Measurements from ENCODE around the gene KIF2A.

The KIF2A gene

DNA sequence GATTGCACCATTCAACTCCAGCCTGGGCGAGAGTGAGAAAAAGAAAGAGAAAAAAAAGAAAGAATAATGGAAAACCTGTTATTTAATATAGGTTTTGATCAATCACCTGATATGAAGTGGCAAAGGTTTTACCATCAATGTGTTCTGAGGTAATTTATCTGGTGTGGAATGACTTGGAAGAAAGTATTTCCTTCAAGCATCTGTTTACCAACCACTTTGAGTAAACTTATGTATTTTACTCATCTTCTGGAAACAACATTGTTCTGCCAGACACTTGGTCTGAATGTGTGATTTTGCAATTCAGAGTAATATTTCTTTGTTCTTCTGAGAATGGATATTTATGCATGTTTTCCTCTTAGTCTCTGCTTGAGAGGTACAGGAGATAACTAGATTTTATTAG, 24.3 kb downstream of the KIF2A start:
- DNase-seq = no peak

DNA sequence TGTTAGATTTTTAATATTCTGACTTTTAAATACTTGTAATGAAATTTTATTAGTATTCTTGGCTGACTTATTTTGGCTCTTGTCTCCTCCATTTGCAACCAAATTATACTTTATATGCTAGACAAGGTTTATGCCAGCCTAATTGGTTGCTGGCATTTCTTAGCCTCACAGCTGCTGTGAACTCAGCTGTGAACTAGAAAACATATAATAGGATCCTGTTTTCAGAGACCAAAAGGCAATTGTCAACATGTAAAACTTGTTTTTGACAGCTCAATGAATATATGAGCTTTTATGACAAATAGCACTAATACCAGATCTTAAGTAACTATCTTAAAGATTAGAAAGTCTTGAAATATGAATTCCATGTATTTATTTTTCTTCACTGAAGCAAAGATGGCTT, 25.9 kb downstream of the KIF2A start:
- DNase-seq = no peak

DNA sequence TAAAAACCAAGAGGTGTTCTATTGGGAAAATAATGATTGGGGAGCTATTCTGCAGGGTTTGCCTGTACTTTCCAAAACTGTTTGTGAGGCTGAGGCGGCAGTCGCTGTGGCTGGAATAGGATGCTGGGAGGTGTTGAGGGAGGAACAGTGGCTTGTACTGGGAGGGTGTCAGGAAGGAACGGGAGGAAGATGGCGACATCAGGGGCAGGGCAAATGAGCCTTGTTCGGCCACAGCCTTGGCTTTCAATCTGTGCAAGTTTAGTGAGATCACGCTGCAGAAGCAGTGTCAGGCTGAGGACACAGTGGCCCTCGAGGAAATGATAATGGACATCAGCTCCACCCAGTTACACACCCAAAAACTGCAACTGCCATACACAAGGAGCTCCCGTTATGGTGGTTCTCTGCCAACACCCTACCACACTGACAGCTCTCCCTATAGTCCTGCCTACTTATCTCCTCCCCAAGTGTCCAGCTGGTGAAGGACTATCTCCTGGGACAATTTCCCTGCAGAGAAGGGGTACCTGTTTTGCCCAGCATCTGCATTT, 27.3 kb downstream of the KIF2A start:
- no peak for DNase-seq

DNA sequence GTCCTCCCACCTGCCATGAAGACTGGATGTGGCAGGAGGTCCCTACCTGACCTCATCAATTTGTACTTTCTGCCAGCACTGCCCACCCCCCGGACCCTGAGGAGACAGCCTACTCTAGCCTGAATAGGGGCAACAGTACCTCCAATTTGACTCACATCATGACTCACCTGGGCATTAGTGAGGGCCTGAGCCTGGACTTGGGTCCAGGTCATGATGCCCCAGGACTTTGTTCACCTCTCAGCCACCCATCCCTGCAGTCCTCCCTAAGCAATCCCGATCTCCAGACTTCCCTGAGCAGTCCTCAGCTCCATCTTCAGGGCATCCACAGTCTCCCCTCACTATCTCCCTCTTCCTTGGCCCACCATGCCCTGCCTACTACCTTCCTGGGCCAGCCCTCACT, 28.1 kb downstream of the KIF2A start:
- DNase-seq = no peak

DNA sequence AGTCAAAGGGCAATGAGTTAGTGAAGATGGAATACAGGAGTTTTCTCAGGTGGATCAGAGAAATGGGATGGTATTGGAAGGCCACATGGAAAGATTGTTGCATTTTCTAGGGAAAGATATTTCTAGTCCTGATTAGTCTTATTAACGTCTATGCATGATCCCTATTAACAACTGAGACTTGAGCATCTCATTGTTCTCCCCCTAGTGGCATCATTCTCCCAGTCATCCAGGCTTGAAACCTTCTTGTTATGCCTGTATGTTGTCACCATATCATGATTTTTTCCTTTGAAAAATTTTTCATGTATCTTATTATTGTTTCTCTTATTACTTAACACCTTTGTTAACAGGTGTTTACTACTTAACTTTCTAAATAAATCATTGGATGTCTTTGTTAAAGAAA, 34.4 kb downstream of the KIF2A start:
- DNase-seq = no peak

DNA sequence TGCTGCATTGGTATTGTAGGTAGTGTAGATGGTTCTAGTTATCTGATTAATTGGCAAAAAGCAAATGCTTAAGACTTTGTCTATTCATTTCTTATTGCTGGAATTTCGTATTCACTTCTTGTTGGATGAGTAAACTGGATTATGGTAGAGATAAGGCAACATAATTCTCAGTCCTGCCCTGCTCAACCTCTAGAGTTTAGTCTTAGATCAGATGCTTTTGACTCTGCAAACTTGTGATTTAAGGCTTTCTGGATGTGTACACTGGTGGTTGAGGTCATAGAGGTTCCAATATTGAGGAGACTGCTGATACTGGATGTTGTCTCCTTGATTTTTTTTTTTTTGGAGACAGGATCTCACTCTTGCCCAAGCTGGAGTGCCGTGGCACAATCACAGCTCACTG, 35.0 kb downstream of the KIF2A start:
- no peak for DNase-seq

DNA sequence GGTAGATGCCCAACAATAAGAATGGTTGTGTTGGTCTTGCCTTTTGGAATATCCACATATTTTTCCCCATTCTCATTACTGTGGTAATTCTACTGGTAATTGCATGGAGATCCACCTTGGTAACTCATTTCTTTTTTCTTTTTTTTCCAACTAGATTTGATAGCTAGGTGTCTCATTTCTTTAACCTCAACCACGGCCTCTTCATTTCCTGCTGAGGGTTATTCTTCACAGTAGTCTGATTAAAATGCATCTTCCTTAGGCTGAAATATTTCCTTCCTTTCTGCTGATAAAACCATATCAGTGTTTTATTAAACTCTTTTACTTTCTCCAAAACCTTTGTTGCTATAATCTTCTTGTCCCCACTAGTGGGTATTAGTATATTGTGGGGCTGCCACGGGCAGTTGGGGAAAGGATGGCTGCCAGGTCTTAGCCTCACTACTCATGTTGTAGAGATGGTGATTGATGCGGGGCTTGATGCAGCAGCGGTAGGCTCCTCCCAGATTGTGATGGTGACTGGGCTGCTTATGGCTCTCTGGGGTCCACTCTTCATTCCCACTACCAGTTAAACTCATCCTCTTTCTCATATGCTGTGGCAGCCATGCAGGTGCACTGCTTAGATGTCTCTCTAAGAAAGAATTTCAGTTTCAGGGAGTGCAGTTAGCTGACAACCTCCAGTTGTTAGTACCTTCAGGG, 35.9 kb downstream of the KIF2A start:
- DNase-seq = peak in 1 of 2 experiments; percentile 39

DNA sequence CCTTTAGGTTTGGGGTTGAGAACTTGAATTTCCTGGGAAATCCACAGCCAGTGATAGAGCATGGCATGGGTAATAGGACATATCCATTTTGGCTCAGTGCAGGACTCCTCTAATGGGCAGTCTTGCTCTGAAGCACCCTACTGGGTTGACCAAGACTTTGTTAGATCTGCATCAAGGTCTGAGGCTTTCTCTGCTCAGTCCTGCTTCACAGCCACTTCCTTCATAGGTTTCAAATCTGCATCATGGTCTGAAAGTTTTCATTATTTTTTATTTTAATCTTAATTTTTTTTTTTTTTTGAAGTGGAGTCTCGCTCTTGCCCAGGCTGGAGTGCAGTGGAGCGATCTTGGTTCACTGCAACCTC, 36.5 kb downstream of the KIF2A start:
- DNase-seq = no peak

DNA sequence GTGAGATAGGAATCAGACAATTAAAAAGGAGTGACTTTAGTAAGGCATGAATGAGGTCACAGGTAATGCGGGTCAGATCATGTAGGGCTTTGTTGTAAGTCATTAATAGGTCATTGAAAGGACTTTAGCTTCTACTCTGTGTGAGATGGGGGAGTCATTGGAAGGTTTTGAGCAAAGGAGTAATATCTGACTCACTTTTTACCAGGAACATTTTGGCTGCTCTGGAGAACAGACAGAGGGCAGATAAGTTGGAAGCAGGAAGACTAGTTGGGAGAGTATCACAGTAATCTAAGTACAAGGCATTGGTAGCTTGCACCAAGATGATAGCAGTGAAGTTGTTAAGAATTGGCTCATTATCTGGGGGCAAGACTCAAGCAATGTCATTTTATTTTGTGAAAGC, 37.4 kb downstream of the KIF2A start:
- no peak for DNase-seq

DNA sequence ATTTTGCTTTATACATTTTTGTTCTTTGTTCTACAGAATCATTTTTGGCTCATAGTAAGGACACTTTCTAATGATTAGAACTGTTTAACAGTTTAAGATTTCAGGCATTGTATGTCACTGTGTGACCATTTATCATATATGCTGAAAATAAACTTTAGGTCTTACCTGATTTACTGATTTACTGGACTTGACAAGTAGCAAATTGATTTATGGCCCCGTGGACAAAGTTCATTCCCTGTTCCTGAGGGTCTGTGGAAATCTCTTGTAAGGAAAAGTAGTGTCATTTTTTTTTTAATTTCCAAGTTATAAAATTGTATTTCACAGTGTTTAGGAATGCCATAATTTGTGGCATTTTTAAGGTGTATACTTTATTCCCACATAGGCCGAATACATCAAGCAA, 40.7 kb downstream of the KIF2A start:
- no peak for DNase-seq

DNA sequence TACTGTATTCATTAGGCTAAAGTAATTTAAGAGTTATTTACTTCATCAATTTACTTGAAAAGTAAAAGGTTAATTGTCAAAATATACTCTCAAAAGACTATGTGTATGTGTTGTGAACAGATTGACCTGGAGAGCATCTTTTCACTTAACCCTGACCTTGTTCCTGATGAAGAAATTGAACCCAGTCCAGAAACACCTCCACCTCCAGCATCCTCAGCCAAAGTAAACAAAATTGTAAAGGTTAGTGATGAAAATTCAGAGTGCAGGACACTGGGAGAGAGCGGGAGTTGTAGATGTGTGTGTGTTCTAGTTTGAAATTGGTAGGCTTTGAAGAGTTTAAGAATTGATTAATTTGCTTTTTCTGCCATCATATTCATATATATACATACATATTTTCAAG, 41.9 kb downstream of the KIF2A start:
- no peak for DNase-seq

DNA sequence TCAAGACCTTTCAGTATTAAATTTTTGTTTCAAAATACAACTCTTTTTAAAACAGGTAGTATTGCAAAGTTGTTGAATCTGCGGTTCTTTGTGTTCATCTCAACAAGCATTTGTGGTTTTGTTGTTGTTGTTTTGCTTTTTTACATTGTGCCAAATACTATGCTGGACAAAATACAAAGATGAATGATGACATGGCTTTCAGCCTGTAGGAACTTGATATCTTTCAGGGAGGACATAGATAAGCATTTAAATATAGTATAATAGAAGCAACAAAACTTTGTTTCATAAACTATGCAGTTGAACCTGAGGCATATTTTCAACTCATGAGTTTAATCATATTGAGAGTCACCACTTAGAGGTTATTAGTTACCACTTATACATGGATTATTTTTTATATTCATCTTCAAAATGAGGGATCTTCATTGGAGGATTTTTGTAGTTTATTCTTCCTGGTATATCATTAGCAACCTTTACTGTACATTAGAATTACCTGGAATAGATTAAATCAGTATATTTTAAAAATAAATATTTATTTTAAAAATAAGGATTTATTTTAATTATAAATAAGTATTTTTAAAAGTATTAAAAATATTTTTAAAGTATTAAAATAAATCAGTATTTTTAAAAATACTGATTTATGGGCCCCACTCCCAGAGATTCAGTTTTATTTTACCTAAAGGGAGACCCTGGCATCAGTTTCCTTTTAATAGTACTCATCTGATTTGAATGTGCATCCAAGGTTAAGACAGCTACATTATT, 42.9 kb downstream of the KIF2A start:
- no peak for DNase-seq

DNA sequence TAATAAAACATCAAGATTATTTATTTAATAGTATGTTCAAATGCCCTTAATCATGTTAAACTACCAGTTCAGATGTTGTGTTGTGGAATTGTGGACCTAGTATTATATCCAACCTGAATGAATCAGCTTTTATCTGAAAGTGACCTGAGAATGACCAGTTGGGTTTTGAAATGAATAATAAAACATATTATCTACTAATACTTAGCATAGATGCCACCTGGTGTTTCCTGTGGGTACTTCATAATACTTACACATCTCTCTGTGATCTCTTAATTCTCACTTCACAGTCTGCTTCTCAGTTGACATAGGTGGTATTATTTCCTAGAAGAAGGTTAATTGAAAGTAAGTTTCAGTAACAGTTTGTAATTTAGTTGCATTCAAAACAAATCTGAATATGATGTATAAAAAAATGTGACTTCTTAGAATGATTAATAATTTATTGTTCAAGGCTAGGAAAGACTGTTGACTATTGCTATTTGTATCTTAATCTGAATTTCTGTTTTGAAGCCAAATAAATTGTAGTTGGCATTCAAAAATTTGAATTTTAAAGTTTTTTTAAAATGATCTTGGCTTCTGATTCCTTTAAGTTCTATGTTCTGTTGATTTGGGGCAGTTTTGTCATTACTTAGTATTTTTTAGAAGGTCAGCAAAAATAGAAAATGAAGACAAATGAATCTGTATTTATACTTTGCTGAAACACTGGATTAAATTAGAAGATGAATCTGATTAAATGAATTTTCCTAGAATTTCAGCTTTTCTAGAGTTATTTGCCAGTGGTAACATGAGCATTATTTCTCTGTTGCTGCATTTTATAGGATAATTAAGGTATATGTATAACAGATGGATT, 48.2 kb downstream of the KIF2A start:
- no peak for DNase-seq

DNA sequence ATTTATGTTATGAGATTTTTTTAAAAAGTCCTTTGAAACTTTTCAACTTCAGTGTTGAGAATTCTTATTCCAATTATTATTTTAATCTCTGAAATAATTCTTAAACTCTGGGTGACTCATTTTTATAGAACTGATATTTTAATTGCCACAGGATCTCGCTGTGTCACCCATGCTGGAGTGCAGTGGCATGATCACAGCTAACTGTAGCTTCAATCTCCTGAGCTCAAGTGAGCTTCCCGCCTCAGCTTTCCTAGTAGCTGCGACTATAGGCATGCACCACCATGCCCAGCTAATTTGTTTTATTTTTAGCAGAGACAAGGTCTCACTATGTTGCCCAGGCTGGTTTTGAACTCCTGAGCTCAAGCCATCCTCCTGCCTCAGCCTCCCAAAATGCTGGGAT, 56.7 kb downstream of the KIF2A start:
- DNase-seq = no peak

DNA sequence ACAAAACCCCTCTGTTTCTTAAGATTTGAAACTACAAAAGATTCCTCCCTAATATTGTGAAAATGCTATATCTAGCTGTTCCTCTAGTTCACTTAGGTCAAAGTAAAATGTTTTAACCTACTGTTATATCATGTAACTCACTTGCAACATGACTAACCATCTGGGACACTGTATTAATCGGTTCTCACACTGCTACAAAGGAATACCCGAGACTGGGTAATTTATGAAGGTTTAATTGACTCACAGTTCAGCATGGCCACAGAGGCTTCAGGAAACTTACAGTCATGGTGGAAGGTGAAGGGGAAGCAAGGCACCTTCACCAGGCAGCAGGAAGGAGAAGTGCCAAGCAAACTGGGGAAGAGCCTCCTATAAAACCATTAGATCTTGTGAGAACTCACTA, 63.0 kb downstream of the KIF2A start:
- no peak for DNase-seq

DNA sequence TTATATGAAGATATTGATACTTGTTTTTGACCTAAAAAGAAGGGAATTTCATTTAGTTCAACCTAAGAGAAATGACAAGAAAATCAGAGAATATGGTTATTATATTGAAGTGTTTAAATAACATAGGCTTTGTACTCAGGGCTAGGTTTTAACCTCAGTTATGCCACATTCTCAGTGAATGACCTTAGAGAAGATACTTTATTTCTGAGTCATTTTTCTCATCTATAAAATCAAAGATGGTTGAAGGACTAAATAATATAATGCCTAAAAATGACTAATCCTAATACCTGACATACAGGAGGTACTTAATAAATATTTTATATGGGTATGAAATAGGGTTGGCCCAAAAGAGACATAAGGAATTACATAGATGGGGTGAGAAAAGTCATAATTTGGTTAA, 65.4 kb downstream of the KIF2A start:
- no peak for DNase-seq

DNA sequence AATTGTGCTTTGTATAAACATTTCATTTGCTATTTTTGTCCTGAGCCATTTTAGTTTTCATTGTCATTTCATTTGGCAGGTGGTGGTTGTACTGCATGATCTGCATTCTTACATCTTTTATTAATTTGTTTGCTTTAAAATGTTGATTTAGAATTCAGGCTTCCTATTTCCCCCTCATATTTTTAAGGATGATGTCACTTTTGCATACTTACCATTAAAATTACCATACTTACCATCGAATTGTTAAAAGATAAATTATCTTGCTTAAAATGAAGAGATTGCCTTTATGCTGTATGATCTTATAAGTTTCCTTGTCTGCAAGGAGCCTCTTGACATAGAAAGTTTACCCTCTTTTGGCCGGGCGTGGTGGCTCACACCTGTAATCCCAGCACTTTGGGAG, 66.6 kb downstream of the KIF2A start:
- no peak for DNase-seq

DNA sequence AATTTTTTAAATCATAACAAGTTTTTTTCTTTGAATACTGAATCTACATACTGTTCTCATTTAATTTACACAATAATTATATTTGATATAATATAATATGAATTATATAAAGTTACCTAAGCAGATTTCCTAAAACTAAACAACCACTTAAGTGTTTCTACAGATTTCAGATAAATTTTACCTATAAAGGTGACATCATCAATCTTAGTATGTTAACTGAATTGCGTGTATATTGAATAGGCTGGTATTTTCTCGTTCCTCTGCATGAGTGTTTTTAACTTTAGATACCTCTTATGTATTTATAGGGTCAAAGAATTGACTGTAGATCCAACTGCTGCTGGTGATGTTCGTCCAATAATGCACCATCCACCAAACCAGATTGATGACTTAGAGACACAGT, 67.4 kb downstream of the KIF2A start:
- no peak for DNase-seq

DNA sequence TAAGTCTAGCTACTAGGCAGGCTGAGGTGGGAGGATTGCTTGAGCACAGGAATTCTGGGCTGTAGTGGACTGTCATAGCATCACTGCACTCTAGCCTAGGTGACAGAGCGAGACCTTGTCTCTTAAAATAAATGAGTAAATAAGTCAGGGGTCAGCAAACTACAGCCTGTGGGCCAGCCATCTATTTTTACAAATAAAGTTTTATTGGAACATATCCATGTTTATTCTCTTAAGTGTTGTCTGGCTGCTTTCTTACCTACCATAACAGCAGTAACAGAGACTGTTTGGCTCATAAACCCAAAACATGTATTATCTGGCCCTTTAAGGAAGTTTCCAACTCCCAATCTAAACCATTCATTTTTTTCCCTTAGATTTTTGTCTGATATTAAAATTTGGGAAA, 68.1 kb downstream of the KIF2A start:
- DNase-seq = no peak

DNA sequence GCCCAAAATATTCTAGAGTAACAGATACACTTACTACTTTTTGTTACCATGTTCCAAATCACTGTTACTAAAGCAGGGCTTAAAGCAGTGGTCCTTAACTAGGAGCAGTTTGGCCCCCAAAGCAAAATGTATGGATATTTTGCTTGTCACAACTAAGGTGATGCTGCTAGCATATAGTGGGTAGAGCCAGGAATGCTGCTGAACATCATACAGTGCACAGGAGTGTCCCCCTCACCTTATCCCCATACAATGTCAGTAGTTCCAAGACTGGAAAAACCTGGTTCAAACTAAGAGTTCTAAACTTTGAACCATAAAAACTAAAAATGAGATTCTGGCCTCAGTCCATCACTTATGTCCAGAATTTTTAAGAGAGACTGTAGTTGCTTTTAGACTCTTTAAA, 69.6 kb downstream of the KIF2A start:
- no peak for DNase-seq

DNA sequence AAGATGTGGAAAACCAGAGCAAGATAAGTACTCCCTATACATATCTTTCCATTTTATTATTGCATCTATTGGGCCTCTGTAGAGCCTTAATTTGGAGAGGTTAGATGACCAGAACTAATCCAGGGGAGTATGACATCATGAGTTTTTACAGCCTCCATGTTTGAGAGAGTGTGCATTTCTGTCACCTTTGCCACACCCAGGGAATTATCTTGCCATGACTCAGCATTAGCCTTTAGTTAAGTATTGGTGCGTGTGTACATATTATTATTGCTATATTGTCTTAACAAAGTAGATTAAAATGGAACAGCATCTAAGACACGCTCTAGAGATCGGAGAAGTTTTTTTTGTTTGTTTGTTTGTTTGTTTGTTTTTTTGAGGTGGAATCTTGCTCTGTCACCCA, 70.1 kb downstream of the KIF2A start:
- DNase-seq = no peak

DNA sequence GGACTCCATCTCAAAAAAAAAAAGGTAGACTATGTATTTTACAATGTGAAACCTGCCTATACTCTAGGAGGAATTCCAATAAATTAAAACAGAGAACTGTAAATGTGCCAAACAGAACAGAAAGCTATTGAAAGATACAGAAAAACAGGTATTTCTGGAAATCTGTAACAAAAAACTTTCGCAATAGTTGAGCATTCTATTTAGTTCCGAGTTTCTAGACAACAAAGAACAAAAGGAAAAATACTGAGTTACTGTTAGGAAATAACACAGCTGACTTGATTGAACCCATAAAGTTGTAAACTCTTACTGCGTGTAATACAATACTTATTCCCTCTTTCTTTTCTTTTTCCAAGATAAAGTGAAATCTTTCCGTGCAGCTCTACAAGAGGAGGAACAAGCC, 79.1 kb downstream of the KIF2A start:
- DNase-seq = no peak

DNA sequence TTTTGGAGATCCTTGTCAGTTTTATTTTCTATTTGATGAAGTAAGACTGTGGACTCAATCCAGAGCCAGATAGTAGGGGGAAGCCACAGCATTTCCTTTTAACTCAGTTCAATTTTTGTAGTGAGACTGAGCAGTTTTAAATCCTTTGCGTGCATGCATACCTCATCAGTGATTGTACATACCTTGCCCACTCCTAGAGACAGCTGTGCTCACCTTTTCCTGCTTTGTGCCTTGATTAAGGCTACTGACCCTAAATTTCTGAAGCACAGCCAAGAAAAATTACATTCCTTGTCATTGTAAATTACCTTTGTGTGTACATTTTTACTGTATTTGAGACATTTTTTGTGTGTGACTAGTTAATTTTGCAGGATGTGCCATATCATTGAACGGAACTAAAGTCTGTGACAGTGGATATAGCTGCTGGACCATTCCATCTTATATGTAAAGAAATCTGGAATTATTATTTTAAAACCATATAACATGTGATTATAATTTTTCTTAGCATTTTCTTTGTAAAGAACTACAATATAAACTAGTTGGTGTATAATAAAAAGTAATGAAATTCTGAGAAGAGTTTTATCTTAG, 79.9 kb downstream of the KIF2A start:
- DNase-seq = no peak

Measured in activated T-cell treated with anti-CD3 and anti-CD28 coated beads, Interleukin-2, amount 50 U/mL, for 48 hours (primary cell).